Fibroblast of the aortic adventitia (primary cell): Measurements from ENCODE around the gene DNAI4. TPM values are rescaled to one million over a fixed set of nuclear protein-coding genes. Genes with fewer than 3 reads are reported as not detected.
A peak's percentile ranks its signal among the peaks of the same experiment; 100 is the strongest.

ENCODE experiments used
- DNase-seq: peaks from one replicate; pipeline ENCODE4 v3.0.0-alpha.2; 2010; ENCODE audit warnings: low read depth
- H3K4me3 ChIP-seq: 2 replicates; pipeline ENCODE4 v1.5.1; 2011; ENCODE audit warnings: low read depth, mild to moderate bottlenecking, control low read depth, low read length, moderate library complexity
- CTCF ChIP-seq: IDR thresholded peaks from 2 replicates; pipeline ENCODE4 v1.5.1; 2011; ENCODE audit warnings: mild to moderate bottlenecking, low read length, control low read depth, inconsistent platforms; ENCODE audit not compliant: insufficient read depth
- total RNA-seq: library from RNA; depleted of rRNA; stranded (reverse); fragments of >200 nt; gene quantifications from 2 replicates; pipeline ENCODE4 v1.2.3, GENCODE V29; 2012; ENCODE audit warnings: low replicate concordance

DNAI4 gene
- total RNA-seq, 1 donor = 11.4 TPM

- no peak for DNase-seq
- no peak overlapping the region for H3K4me3 ChIP-seq
- TF ChIP-seq CTCF = no peak
These were observed 145.1 kb downstream of the DNAI4 start for GRCh38 chr1:66779475-66780078.

GRCh38 chr1:66778969-66779368 is 145.7 kb downstream of the DNAI4 start:
- H3K4me3 ChIP-seq = peak overlapping the region; percentile 22
- peak; percentile 33 for DNase-seq
- TF ChIP-seq CTCF = no peak

GRCh38 chr1:66778266-66778665 is 146.4 kb downstream of the DNAI4 start:
- H3K4me3 ChIP-seq = no peak overlapping the region
- DNase-seq = peak; percentile 4

GRCh38 chr1:66777831-66778230 is 146.8 kb downstream of the DNAI4 start:
- DNase-seq = peak; percentile 2
- H3K4me3 ChIP-seq = no peak overlapping the region
- no peak for TF ChIP-seq CTCF

More at GRCh38 chr1:66778266-66778665, 146.4 kb downstream of the DNAI4 start:
- TF ChIP-seq CTCF = no peak

GRCh38 chr1:66775646-66776045 is 149.0 kb downstream of the DNAI4 start:
- TF ChIP-seq CTCF = no peak
- no peak for DNase-seq
- H3K4me3 ChIP-seq = no peak overlapping the region

GRCh38 chr1:66774438-66774837 is 150.2 kb downstream of the DNAI4 start:
- H3K4me3 ChIP-seq = no peak overlapping the region
- DNase-seq = no peak
- TF ChIP-seq CTCF = no peak

GRCh38 chr1:66773227-66773626 is 151.4 kb downstream of the DNAI4 start:
- H3K4me3 ChIP-seq = no peak overlapping the region
- no peak for DNase-seq
- no peak for TF ChIP-seq CTCF
